Uterus (tissue), 4 donors: ENCODE data around the gene DPH6. TPM values are rescaled to one million over a fixed set of nuclear protein-coding genes. Genes with fewer than 3 reads are reported as not detected.

Experiments
- DNase-seq, 2 donors: peaks; one replicate each; pipeline ENCODE4 v3.0.0-alpha.2; 2019 to 2020
- H3K27ac ChIP-seq, 2 donors: fragments of 200-600 bp; sonication (generic); 1 replicate in 1 of 2; 2 replicates in 1 of 2; pipeline ENCODE4 v1.5.1; 2016 to 2018
- H3K27me3 ChIP-seq, 2 donors: fragments of 200-600 bp; sonication (generic); one replicate each; pipeline ENCODE4 v1.5.1; 2018 to 2019; ENCODE audit warnings: control low read depth in 1 of 2
- H3K36me3 ChIP-seq, 2 donors: fragments of 200-600 bp; sonication (generic); one replicate each; pipeline ENCODE4 v1.5.1; 2019; ENCODE audit warnings: control low read depth in 1 of 2
- H3K4me1 ChIP-seq, 2 donors: fragments of 200-600 bp; sonication (generic); one replicate each; pipeline ENCODE4 v1.5.1; 2018 to 2019; ENCODE audit warnings: control low read depth in 1 of 2
- H3K4me3 ChIP-seq, 2 donors: fragments of 200-600 bp; sonication (generic); 1 replicate in 1 of 2; 2 replicates in 1 of 2; pipeline ENCODE4 v1.5.1; 2018 to 2019; ENCODE audit warnings: mild to moderate bottlenecking in 1 of 2
- H3K9me3 ChIP-seq, 2 donors: fragments of 200-600 bp; sonication (generic); one replicate each; pipeline ENCODE4 v1.5.1; 2019; ENCODE audit warnings: control low read depth in 1 of 2
- POLR2A ChIP-seq, 2 donors: fragments of 450-650 bp; IDR thresholded peaks; one replicate each; pipeline ENCODE4 v1.6.1; 2016; ENCODE audit warnings: antibody characterized with exemption in 2 of 2, mild to moderate bottlenecking in 1 of 2, moderate library complexity in 1 of 2
- intact Hi-C: fragments of 100-400 bp; cut with DNase I; formaldehyde crosslinking; loops from one replicate; pipeline ENCODE4 v1.15.1; 2023; ENCODE audit warnings: low total_unique reads
- total RNA-seq, 4 donors: library from RNA; depleted of rRNA in 3 of 4; stranded (reverse); fragments of >200 nt in 3 of 4; gene quantifications; one replicate each; pipeline versions ENCODE4 v1.1.0 to v1.2.4, GENCODE V29; 2014 to 2023
- TF ChIP-seq, protein P1 (sequence below), 4 experiments: fragments of 200-600 bp in 2 of 4; fragments of 450-650 bp in 2 of 4; sonication (generic) in 2 of 4; IDR thresholded peaks; one replicate each; pipeline ENCODE4 v1.5.1; 2016 to 2019; ENCODE audit warnings: antibody characterized with exemption in 4 of 4, mild to moderate bottlenecking in 2 of 4, moderate library complexity in 1 of 4
- donor health status: DM: yes; HTN: yes; CAD: no.

Gene DPH6
- total RNA-seq, 4 donors from 2014 or later, result 19.0 to 169 (median 36.2) TPM

- no peaks in the 10 kb centered on the region for H3K36me3 ChIP-seq
- H3K4me1 ChIP-seq, result no peaks in the 10 kb centered on the region
- no peaks in the 10 kb centered on the region for H3K9me3 ChIP-seq
- DNase-seq, result no peak
- no peaks in the 10 kb centered on the region for H3K27me3 ChIP-seq
- no peak overlapping the region for H3K27ac ChIP-seq
- no peak overlapping the region for H3K4me3 ChIP-seq
- intact Hi-C loops, result no loop called here
- TF ChIP-seq, protein P1, sequence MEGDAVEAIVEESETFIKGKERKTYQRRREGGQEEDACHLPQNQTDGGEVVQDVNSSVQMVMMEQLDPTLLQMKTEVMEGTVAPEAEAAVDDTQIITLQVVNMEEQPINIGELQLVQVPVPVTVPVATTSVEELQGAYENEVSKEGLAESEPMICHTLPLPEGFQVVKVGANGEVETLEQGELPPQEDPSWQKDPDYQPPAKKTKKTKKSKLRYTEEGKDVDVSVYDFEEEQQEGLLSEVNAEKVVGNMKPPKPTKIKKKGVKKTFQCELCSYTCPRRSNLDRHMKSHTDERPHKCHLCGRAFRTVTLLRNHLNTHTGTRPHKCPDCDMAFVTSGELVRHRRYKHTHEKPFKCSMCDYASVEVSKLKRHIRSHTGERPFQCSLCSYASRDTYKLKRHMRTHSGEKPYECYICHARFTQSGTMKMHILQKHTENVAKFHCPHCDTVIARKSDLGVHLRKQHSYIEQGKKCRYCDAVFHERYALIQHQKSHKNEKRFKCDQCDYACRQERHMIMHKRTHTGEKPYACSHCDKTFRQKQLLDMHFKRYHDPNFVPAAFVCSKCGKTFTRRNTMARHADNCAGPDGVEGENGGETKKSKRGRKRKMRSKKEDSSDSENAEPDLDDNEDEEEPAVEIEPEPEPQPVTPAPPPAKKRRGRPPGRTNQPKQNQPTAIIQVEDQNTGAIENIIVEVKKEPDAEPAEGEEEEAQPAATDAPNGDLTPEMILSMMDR (IDR thresholded peaks at IDR 0.05), result no peak
- no peak for TF ChIP-seq POLR2A (IDR thresholded peaks at IDR 0.05)
Observed at GRCh38 chr15:35567392-35567791, 21.4 kb upstream of the DPH6 start.

DNA sequence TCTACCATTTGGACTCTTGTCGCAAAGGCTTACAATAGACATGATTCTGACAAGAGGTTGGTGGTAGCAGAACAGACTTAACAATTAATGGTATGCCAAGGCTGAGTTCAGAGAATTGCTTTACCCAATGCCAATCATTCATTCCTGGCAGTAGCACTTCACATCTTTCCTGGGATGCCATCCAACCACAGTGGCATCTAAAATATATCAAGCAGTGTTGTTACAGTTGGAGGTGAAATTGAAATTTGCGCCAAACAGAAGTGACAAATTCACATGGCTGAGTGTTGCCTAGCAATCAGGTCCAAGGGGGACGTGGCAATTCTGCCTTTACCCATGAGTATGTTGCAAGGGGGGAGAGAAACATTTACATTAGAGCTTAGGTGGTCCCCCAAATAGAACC, 21.0 kb upstream of the DPH6 start:
- no peak for DNase-seq
- no peaks in the 10 kb centered on the region for H3K9me3 ChIP-seq
- TF ChIP-seq, protein P1 (IDR thresholded peaks at IDR 0.05), result no peak
- no peak for TF ChIP-seq POLR2A (IDR thresholded peaks at IDR 0.05)
- intact Hi-C loops, result no loop called here
- no peaks in the 10 kb centered on the region for H3K27me3 ChIP-seq
- H3K4me3 ChIP-seq, result no peak overlapping the region
- no peaks in the 10 kb centered on the region for H3K4me1 ChIP-seq
- no peak overlapping the region for H3K27ac ChIP-seq
- H3K36me3 ChIP-seq, result no peaks in the 10 kb centered on the region

- TF ChIP-seq POLR2A (IDR thresholded peaks at IDR 0.05), result no peak
- TF ChIP-seq, protein P1 (IDR thresholded peaks at IDR 0.05), result no peak
- DNase-seq, result no peak
Observed at GRCh38 chr15:35565901-35566300, 19.9 kb upstream of the DPH6 start.

DNA sequence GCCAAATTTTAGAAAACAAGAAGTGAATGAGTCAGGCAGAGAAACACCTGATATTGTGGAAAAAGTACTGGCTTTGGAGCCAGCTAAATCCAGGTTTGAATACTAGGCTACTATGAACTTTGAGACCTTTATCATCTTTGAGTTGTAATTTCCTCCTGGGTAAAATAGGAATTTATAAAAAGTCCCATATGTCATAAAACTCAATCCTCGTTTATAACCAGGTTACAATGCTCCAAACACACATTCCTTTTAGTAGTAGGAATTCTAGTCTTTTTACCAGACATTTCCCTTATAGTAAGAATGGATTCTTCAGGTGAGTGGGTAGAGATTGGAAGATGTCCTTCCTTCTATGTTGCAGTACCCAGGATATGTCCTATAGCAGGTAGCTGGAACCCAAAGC, 16.7 kb upstream of the DPH6 start:
- TF ChIP-seq, protein P1 (IDR thresholded peaks at IDR 0.05), result no peak
- no peak for TF ChIP-seq POLR2A (IDR thresholded peaks at IDR 0.05)
- H3K4me1 ChIP-seq, result no peaks in the 10 kb centered on the region
- no peaks in the 10 kb centered on the region for H3K27me3 ChIP-seq
- DNase-seq, result no peak
- intact Hi-C loops, result no loop called here
- H3K27ac ChIP-seq, result no peak overlapping the region
- no peaks in the 10 kb centered on the region for H3K9me3 ChIP-seq
- H3K4me3 ChIP-seq, result no peak overlapping the region
- H3K36me3 ChIP-seq, result no peaks in the 10 kb centered on the region

More at GRCh38 chr15:35565901-35566300, 19.9 kb upstream of the DPH6 start:
- no peaks in the 10 kb centered on the region for H3K9me3 ChIP-seq
- H3K27ac ChIP-seq, result no peak overlapping the region
- intact Hi-C loops, result no loop called here
- H3K4me1 ChIP-seq, result no peaks in the 10 kb centered on the region
- H3K4me3 ChIP-seq, result no peak overlapping the region
- H3K27me3 ChIP-seq, result no peaks in the 10 kb centered on the region
- no peaks in the 10 kb centered on the region for H3K36me3 ChIP-seq

DNA sequence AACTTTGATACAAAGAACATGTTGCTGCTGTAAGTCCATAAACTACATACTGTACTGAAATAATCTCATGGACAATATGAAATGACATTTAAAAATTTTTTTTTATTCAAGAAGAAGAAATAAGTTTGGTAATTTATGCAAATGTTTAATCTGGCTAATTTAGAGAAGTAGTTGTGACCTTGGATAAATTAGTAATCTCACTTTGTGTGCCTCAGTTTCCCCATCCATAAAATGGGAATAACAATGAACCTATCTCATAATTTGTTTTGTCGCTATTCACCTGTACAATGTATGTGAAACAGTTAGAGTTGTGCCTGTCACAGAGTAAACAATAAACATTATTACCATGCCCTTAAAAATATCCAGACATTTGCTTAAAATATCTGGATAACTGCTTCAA, 15.3 kb upstream of the DPH6 start:
- no peaks in the 10 kb centered on the region for H3K36me3 ChIP-seq
- intact Hi-C loops, result no loop called here
- no peak overlapping the region for H3K27ac ChIP-seq
- no peak for DNase-seq
- TF ChIP-seq POLR2A (IDR thresholded peaks at IDR 0.05), result no peak
- TF ChIP-seq, protein P1 (IDR thresholded peaks at IDR 0.05), result no peak
- H3K4me3 ChIP-seq, result no peak overlapping the region
- no peaks in the 10 kb centered on the region for H3K9me3 ChIP-seq
- H3K27me3 ChIP-seq, result no peaks in the 10 kb centered on the region
- no peaks in the 10 kb centered on the region for H3K4me1 ChIP-seq
